HUES64 (cell line): ENCODE measurements around the gene OXNAD1.

Experiments used
- H3K27ac ChIP-seq: 2 replicates; pipeline ENCODE4 v1.7.0; 2013; ENCODE audit warnings: low read depth, low read length, inconsistent platforms
- H3K27me3 ChIP-seq: 2 replicates; pipeline ENCODE4 v1.6.1; 2013; ENCODE audit warnings: mild to moderate bottlenecking, low read length; ENCODE audit not compliant: insufficient read depth
- H3K36me3 ChIP-seq: 2 replicates; pipeline ENCODE4 v1.6.1; 2013; ENCODE audit warnings: mild to moderate bottlenecking, low read length; ENCODE audit not compliant: insufficient read depth
- H3K4me1 ChIP-seq: 2 replicates; pipeline ENCODE4 v1.6.1; 2013; ENCODE audit warnings: mild to moderate bottlenecking, low read length, moderate library complexity; ENCODE audit not compliant: insufficient read depth
- H3K4me3 ChIP-seq: 2 replicates; pipeline ENCODE4 v1.5.1; 2013; ENCODE audit warnings: mild to moderate bottlenecking, low read length, moderate library complexity
- H3K9ac ChIP-seq: 2 replicates; pipeline ENCODE4 v1.6.1; 2013; ENCODE audit warnings: mild to moderate bottlenecking, low read depth, low read length
- H3K9me3 ChIP-seq: 2 replicates; pipeline ENCODE4 v1.6.1; 2013; ENCODE audit warnings: low read depth, low read length; ENCODE audit not compliant: insufficient read depth
- WGBS: fragments of 150-250, 120-280 bp; methylation state at CpG from one replicate; pipeline ENCODE4 v1.1.7; 2013; ENCODE audit warnings: missing lambda C conversion rate; 5-methylcytosine and 5-hydroxymethylcytosine counted together

Gene OXNAD1

GRCh38 chr3:16330351-16330750 lies 65.3 kb downstream of the OXNAD1 start:
- Histone ChIP-seq H3K27me3 (no peaks in the 10 kb centered on the region), H3K9me3 (peaks cover 8% of the 10 kb centered on the region), H3K4me3 (no peak overlapping the region), H3K4me1 (peaks cover 14% of the 10 kb centered on the region; the same call in 1 of the 2 replicates), H3K36me3 (peaks cover 17% of the 10 kb centered on the region; the same call in 1 of the 2 replicates), H3K27ac (no peak overlapping the region), H3K9ac (no peak overlapping the region)
- WGBS: 89% methylated on average over 4 of the region's 4 CpGs

DNA sequence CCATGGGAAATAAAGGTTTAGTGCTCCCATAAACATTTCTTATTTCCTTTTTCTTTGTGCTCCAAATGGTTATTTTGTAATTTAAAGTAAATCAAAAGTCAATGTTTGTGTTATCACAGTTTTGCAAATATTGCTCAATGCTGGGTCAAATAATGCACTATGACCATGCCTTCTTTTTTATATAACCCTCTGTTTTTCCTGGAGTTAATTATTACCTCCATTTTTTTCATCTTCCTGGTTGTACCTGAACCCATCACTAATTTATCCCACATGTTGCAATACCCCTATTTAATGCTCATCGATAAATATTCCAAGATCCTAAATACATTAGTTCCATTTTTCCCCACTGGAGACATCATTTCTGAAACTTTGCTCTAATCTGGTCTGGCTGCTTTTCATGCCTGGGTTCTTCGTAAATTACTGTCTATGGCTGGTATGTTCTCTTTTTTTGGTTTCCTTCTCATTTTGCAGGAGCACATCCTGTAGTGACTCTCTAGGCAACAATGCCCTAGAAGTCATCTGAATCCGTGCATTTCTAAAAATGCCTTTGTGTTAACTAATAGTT lies 66.4 kb downstream of the OXNAD1 start:
- Histone ChIP-seq H3K4me1 (peaks cover 14% of the 10 kb centered on the region; the same call in 1 of the 2 replicates), H3K27ac (no peak overlapping the region), H3K9me3 (peaks cover 8% of the 10 kb centered on the region), H3K4me3 (no peak overlapping the region), H3K9ac (no peak overlapping the region), H3K27me3 (no peaks in the 10 kb centered on the region), H3K36me3 (peaks cover 15% of the 10 kb centered on the region; the same call in 1 of the 2 replicates)
- WGBS: 96% methylated on average over 3 of the region's 3 CpGs

DNA sequence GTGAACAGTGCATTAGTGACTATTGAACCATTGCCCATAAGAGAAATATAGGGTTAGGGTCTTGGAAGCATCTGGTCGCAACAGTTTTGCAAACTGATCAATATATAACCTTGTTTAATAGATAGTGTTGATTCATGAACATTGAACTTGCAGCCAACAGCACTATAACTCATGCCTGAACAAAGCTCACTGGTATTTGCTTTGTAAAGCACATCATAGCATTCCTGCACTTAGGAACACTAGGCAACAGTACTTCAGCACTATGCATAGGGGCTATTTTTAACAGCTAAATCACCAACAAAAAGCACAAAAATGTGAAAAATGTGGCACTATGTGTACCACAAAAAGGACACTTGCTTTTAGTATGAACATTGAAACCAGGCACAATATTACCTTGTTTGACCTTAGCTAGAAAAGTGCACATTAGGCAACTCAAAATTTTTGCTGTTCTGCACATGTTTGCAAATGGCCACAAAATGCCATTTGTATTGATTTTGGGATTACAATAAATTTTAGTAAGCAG lies 68.0 kb downstream of the OXNAD1 start:
- peaks cover 19% of the 10 kb centered on the region; the same call in 1 of the 2 replicates for H3K36me3 ChIP-seq
- peaks cover 8% of the 10 kb centered on the region for H3K9me3 ChIP-seq
- 100% methylated on average over 1 of the region's 1 CpG for WGBS
- no peak overlapping the region for H3K4me3 ChIP-seq
- H3K27ac ChIP-seq: no peak overlapping the region
- H3K4me1 ChIP-seq: peaks cover 14% of the 10 kb centered on the region; the same call in 1 of the 2 replicates
- no peak overlapping the region for H3K9ac ChIP-seq
- no peaks in the 10 kb centered on the region for H3K27me3 ChIP-seq

DNA sequence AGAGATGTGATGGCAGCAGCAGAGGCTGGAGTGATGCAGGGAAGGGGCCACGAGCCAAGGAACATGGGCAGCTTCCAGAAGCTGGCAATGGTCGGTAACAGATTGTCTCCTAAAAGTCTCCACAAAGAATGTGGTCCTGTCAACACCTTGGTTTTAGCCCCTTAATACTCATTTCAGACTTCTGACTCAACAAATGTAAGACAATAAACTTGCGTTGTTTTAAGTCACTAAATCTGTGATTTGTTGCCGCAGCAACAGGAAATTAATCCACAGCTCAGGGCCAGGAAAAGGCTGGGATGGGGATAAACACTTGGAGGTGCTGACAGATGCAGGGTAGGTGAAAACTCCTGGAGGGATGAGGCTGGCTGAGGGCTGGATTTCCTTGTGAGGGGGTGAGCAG lies 69.9 kb downstream of the OXNAD1 start:
- peaks cover 8% of the 10 kb centered on the region for H3K9me3 ChIP-seq
- no peak overlapping the region for H3K4me3 ChIP-seq
- WGBS: 85% methylated on average over 4 of the region's 4 CpGs
- peaks cover 9% of the 10 kb centered on the region; the same call in 1 of the 2 replicates for H3K4me1 ChIP-seq
- no peak overlapping the region for H3K9ac ChIP-seq
- H3K27ac ChIP-seq: no peak overlapping the region
- no peaks in the 10 kb centered on the region for H3K27me3 ChIP-seq
- peaks cover 19% of the 10 kb centered on the region; the same call in 1 of the 2 replicates for H3K36me3 ChIP-seq

DNA sequence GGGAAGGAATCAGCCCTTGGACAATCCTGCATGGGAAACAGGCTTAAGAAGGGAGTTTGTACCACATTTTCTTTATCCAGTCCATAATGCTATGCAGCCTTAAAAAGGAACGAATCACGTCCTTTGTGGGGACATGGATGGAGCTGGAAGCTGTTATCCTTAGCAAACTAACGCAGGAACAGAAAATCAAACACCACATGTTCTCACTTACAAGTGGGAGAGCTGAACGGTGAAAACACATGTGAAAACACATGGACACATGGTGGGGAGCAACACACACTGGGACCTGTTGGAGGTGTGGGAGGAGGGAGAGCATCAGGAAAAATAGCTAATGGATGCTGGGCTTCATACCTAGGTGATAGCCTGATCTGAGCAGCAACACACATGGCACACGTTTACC lies 70.3 kb downstream of the OXNAD1 start:
- WGBS: 87% methylated on average over 5 of the region's 5 CpGs
- Histone ChIP-seq H3K27ac (no peak overlapping the region), H3K27me3 (no peaks in the 10 kb centered on the region), H3K4me3 (no peak overlapping the region), H3K36me3 (peaks cover 15% of the 10 kb centered on the region; the same call in 1 of the 2 replicates), H3K4me1 (peaks cover 4% of the 10 kb centered on the region; the same call in 1 of the 2 replicates), H3K9me3 (peaks cover 8% of the 10 kb centered on the region), H3K9ac (no peak overlapping the region)

- Histone ChIP-seq H3K9ac (no peak overlapping the region), H3K27me3 (no peaks in the 10 kb centered on the region), H3K36me3 (0 out of 2 replicates have a peak, but pooled peaks cover 12% of the 10 kb centered on the region), H3K9me3 (peaks cover 8% of the 10 kb centered on the region), H3K4me1 (peaks cover 4% of the 10 kb centered on the region; the same call in 1 of the 2 replicates), H3K4me3 (no peak overlapping the region), H3K27ac (no peak overlapping the region)
- WGBS: 92% methylated on average over 14 of the region's 14 CpGs
Observed at GRCh38 chr3:16335772-16336645, 71.0 kb downstream of the OXNAD1 start.

- H3K36me3 ChIP-seq: 0 out of 2 replicates have a peak, but pooled peaks cover 5% of the 10 kb centered on the region
- H3K4me1 ChIP-seq: peaks cover 4% of the 10 kb centered on the region; the same call in 1 of the 2 replicates
- peaks cover 2% of the 10 kb centered on the region; the same call in 1 of the 2 replicates for H3K9me3 ChIP-seq
- 96% methylated on average over 5 of the region's 6 CpGs for WGBS
- H3K27ac ChIP-seq: no peak overlapping the region
- H3K4me3 ChIP-seq: no peak overlapping the region
- H3K27me3 ChIP-seq: no peaks in the 10 kb centered on the region
- H3K9ac ChIP-seq: no peak overlapping the region
Observed at GRCh38 chr3:16336825-16337224, 71.8 kb downstream of the OXNAD1 start.

DNA sequence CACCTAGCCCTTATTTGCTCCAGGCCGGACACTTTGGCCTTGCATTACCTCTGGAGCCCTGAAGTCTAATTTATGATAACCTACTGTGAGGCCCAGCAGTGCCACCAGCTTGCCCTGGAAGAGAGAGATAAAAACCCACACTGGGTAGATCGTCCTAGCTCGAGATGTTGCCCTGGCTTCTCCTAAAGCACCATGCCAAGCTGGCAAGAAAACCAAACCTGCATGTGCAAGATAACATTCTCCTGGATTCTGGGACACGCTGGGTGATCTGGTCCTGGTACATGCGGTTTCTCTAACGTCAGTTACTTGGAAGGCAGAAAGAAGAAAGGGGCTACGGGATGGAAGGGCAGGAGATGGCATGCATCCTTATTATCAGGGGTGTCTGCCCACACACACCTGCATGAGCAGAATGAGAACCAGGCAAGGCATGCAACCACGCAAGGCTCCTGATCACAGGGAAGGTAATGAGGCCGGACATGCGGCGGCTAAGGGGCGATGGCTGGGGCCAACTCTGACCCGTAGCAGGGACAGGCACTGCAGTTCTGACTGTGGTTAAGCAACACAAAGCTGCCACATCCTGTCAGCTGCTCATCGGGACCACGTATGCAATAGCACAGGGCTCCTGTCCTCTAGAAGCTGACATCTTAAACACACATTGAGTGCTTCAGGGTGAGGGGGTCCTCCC lies 73.0 kb downstream of the OXNAD1 start:
- Histone ChIP-seq H3K4me1 (peaks cover 1% of the 10 kb centered on the region; the same call in 1 of the 2 replicates), H3K36me3 (0 out of 2 replicates have a peak, but pooled peaks cover 5% of the 10 kb centered on the region), H3K27ac (no peak overlapping the region), H3K9ac (no peak overlapping the region), H3K27me3 (no peaks in the 10 kb centered on the region), H3K9me3 (no peaks in the 10 kb centered on the region; the same call in 1 of the 2 replicates), H3K4me3 (no peak overlapping the region)
- WGBS: 93% methylated on average over 15 of the region's 15 CpGs

DNA sequence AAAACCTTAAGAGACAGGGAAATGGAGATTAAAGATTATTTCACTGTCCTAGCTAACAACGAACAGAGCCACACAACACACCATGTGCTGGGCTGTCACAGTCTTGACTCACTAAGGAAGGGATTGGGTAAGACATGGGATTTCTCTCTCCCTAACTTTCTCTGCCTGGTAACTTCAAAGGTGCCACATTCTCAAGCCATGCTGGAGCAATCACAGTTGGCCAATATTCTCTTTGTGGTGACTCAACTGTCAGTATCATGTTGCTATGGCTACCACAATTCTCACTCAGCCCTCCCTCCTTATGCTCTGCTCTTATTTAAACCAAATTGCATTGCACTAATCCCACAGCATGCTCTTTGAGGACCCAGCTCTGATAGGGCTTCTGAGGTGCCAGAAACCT lies 74.0 kb downstream of the OXNAD1 start:
- no peak overlapping the region for H3K27ac ChIP-seq
- H3K4me1 ChIP-seq: no peaks in the 10 kb centered on the region; the same call in 1 of the 2 replicates
- 0 out of 2 replicates have a peak, but pooled peaks cover 5% of the 10 kb centered on the region for H3K36me3 ChIP-seq
- H3K9me3 ChIP-seq: no peaks in the 10 kb centered on the region
- no peak overlapping the region for H3K9ac ChIP-seq
- H3K4me3 ChIP-seq: no peak overlapping the region
- WGBS: 83% methylated on average over 1 of the region's 1 CpG
- no peaks in the 10 kb centered on the region for H3K27me3 ChIP-seq

DNA sequence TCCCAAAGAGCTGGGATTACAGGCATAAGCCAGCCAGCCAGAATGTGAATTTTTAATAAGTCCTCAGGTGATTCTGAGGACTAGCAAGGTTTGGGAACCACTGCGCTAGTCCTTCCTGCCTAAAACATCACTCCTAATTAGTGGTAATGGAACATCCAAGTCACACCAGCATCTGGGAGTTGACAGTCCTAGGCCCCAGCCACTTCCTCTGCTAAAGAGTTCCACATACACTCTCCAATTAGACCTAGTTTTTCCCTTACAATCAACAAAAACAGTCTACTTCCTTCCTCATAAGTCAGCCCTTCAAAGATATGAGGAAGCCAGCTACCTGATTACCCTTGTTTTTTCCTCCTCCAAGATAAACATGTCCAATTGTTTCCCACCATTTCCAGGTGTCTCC lies 78.1 kb downstream of the OXNAD1 start:
- Histone ChIP-seq H3K4me1 (no peaks in the 10 kb centered on the region; the same call in 1 of the 2 replicates), H3K36me3 (0 out of 2 replicates have a peak, but pooled peaks cover 3% of the 10 kb centered on the region), H3K27me3 (no peaks in the 10 kb centered on the region), H3K27ac (no peak overlapping the region), H3K4me3 (no peak overlapping the region), H3K9me3 (no peaks in the 10 kb centered on the region), H3K9ac (no peak overlapping the region)
- WGBS: 90% methylated on average over 1 of the region's 1 CpG
